NCI-H345 (cell line): ENCODE results near the gene MAP9.
A peak's percentile ranks its signal among the peaks of the same experiment; 100 is the strongest.
"Not testable (repeated sequence)": the region's sequence is repeated elsewhere in the genome, so short reads cannot be mapped to it uniquely, and the experiment has no call there.

Experiments
- DNase-seq: peaks from one replicate; lab custom pipeline; 2025; lab: John Stamatoyannopoulos, UW

The MAP9 gene

DNA sequence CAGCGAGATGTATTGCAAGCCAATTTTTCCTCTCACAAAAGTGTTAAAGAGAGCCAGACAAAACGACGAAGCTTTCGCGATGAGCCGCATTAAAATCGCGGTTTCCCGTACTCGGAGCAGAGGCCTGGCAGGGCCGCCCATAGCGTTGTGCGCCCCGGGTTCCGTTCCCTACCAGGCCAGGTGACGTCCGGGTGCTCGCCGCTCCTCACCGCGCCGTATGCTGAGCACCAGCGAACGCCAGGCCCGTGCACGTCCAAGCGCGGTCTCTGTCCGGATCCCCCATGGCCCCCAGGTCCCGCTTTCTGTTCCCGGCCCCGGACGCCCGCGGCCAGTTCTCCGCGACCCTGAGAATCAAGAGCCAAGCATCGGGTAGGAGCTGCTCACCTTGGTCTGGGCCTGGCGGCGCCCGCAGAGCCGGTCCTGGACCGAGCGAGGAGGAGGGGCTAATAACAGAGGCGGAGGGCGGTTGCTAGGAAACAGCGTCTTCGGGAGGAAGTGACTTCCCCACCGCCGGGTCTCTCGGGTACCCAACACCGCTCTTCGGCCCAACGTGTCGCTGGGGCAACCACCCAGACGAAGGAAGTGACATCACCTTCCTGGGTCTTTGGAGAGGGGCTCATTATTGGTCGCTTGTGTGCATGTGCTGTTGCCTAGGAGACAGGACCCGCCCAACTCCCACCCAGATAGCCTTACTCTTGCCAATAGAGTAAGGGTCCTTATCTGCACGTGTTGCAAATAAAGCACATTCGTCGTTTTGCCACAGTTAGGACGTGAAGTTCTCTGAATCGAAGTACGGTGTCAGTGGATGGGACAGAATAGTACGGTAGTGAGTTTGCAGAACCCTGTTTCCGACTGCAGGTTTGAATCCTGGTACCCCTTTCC is at the start of gene MAP9:
MAP9 (minus strand) TSS at position 579 of the 882 bp plus-strand sequence. CDS start 1,115 bp downstream, outside the sequence.
- peak; percentile 96 for DNase-seq

DNA sequence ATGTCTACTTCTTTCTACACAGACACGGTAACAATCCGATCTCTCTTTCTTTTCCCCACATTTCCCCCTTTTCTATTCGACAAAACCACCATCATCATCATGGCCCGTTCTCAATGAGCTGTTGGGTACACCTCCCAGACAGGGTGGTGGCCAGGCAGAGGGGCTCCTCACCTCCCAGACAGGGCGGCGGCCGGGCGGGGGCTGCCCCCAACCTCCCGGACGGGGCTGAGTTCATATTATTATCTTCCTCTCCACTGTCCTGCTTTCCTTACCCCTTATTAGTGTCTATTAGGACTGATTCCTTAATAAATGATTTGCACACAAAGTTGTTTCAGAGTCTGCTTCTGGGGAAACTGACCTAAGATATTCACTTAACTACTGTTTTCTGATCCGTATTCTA is 48.0 kb upstream of the MAP9 start:
- DNase-seq = not testable (repeated sequence)

GRCh38 chr4:155423671-155424070 is 46.9 kb upstream of the MAP9 start:
- DNase-seq = no peak

- no peak for DNase-seq
Observed at GRCh38 chr4:155419266-155419665, 42.5 kb upstream of the MAP9 start.

GRCh38 chr4:155415662-155416061 is 38.9 kb upstream of the MAP9 start:
- DNase-seq = no peak

- no peak for DNase-seq
Observed at GRCh38 chr4:155413451-155413850, 36.7 kb upstream of the MAP9 start.

GRCh38 chr4:155411546-155411945 is 34.8 kb upstream of the MAP9 start:
- no peak for DNase-seq

DNA sequence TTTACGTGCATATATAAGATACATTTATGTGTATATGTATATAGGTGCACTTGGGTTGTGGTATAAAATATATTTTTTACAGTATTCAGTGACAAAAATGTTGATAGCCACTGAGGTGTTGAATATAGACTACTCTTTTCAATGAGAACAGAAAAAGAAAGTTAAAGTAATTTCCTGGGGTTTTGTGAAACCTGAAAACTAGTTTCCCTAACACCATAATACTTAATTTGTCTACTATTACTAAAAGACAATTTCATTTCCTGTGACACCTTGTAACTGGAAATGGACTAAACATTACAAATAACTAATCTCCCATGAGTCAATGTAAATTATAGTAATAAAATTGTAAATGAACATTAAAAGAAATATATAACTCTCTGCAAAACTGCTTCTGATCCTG is 32.0 kb upstream of the MAP9 start:
- no peak for DNase-seq

DNA sequence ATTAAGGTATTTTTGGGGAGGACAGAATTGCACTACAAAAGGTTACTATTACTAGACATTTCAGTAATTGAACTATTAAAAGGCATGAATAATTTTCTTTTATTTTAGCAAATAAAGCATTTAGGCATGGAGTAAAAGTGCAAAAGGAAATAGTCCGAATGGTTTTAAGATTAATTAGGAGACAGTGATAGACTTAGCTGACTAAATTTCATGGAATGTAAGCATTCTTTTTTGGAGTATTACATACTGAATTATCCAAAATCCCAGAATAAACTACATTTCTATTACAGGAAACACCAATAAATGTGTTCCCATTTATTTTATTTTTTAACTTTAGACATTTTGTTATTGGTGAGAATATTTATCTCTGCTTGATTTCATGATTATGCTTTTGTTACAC is 30.7 kb upstream of the MAP9 start:
- DNase-seq = no peak

DNA sequence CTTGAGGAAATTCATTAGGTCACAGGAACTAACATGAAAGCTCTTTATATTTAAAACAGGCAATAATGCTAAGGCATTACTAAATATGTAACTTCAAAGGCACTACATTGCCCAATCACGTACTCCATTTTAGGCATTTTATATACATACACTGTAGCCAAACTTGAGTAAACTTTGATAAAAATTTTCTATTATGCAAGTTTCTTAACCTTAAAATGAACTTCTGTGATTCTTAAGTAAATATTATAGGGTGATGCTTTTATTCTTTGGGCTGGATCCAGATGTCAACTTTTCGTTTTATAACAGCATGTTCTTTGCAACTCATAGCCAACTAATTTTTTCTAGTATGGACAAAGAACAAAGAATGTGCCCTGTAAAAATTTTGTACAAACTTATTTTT is 28.3 kb upstream of the MAP9 start:
- no peak for DNase-seq

DNA sequence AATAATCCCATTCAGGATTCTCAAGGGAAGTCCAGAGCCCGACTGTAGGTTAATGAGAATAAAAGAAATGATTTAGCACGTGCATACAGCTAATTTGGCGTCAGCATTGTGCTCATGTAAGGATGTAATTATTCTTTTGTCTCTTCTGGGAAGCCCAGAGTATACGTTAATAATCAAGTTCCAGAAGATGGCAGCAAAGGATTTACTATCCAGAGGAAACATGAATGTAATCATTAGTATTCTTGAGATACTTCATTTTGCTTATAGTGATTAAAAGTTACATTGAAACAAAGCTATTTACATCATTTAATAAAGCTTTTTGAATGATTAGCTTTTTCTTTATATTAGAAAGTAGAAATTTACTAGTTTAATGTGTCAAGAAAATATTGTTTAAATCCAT is 27.1 kb upstream of the MAP9 start:
- DNase-seq = peak; percentile 6

- no peak for DNase-seq
Observed at GRCh38 chr4:155402941-155403340, 26.2 kb upstream of the MAP9 start.

GRCh38 chr4:155400893-155401292 is 24.1 kb upstream of the MAP9 start:
- no peak for DNase-seq

DNA sequence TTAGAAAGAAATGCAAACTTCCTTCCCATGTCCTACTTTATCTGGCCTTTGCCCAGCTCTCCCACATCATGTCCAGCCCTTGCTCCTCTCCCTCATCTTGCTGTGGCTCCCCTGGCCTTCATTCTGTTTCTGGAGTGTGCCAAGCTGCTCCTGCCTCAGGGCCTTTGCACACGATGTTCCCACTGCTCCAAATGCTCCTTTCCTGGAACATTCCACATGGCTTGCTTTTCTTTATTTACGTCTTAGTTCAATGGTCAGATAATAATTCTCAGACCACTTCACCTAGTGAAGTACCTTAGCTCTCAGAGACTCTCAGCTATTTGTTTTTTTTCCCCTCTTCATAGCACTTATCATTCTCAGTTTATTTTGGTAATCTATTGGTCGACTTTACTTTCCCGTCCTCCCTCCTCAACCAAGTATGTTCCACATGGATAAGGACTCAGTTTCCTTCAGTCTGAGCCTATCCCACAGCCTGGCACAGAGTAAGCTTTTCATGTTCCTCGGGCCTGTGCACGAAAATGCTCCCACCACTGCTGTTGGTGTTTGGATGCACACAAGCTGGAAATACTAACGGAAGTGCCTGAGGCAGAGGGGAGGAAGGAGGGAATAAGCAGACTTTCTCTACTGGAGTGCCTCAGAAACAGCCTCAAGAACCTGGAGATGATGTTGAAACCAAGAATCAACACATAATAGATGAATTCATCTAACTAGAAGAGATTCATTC is 23.4 kb upstream of the MAP9 start:
- DNase-seq = no peak

- DNase-seq = no peak
Observed at GRCh38 chr4:155392481-155393184, 15.9 kb upstream of the MAP9 start.

GRCh38 chr4:155391932-155392331 is 15.2 kb upstream of the MAP9 start:
- no peak for DNase-seq

DNA sequence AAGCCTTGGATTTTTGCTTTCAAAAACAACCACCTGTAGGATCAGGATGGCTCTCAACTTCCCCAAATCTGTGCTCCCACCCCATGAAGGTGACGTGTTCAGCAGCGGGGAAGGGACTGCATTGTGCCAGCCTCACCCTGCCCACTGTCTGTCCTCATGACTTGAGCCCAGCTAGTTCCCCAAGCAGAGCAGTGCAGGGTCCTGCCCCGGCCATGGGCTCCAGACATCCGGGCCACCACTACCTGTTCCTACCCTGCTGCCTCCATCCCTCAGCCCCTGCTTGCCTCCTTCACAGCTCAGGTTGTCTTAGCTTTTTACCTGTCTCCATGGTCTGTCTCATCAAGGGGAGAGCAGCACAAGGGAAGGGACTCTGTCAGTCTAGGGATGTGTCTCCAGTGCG is 11.4 kb upstream of the MAP9 start:
- no peak for DNase-seq

- DNase-seq = no peak
Observed at GRCh38 chr4:155383541-155383940, 6.8 kb upstream of the MAP9 start.

DNA sequence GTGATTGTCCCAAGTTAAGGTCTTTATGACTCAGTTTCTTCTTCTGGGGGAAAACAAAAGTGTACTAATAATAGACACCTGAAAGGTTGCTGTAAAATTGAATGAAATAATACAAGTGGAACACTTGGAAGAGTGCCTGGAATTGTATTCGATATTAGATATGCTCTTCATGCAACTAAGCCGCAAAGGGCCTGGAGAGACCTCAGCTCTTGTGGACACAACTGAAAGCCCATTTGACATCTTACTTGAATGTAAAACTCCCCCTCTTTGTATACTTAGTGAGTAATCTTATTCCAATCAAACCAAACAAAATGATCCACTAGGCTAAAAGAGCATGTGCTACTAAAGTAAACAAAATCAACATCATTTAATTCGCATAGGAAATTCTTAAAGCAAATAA is 511 bp upstream of the MAP9 start:
- peak; percentile 46 for DNase-seq

DNA sequence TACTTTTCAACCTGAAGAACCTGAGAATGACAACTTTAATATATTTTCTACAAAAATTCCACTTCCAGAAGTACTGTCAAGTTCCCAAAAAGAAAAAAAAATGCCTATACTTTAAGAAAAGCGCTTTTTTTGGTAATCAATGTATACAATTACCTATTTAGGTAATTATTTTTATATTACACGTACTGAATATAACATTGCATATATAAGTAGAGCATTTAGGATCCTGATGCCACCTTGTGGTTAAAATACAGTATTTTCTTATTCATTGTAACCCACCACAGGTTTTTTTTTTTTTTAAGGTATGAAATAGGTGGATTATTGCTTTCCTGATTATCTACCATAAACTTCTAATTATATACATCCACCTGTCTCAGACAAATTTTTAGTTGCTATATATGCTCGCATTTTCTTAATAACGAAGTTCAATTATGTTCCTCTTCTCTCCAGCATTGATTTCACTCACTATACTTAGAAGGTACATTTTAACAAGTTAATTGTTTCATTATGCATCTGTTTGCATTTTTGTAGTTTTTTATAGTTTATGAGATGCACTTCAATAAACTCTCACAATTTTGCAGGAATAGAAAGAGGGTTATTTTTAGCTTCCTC is 5.2 kb downstream of the MAP9 start:
- peak; percentile 3 for DNase-seq

- no peak for DNase-seq
Observed at GRCh38 chr4:155367608-155368007, 9.2 kb downstream of the MAP9 start.

- no peak for DNase-seq
Observed at GRCh38 chr4:155353923-155354540, 22.7 kb downstream of the MAP9 start.
